Measurements from ENCODE around the gene ARID5B.
"Not testable (repeated sequence)": the region's sequence is repeated elsewhere in the genome, so short reads cannot be mapped to it uniquely, and the experiment has no call there.

Gene ARID5B

GRCh38 chr10:61964949-61965702 lies 63.6 kb downstream of the ARID5B start:
- no peak for DNase-seq (ENCODE audit: low spot score)

GRCh38 chr10:61965703-61966395 lies 64.3 kb downstream of the ARID5B start:
- DNase-seq (ENCODE audit: low spot score): no peak

GRCh38 chr10:61967298-61967697 lies 65.8 kb downstream of the ARID5B start:
- no peak for DNase-seq (ENCODE audit: low spot score)

- peak; percentile 29 for DNase-seq (ENCODE audit: low spot score)
These were observed 68.9 kb downstream of the ARID5B start for GRCh38 chr10:61970182-61971002.

GRCh38 chr10:61971003-61971325 lies 69.5 kb downstream of the ARID5B start:
- DNase-seq (ENCODE audit: low spot score): peak; percentile 12

GRCh38 chr10:61973169-61973568 lies 71.7 kb downstream of the ARID5B start:
- no peak for DNase-seq (ENCODE audit: low spot score)

- DNase-seq (ENCODE audit: low spot score): peak; percentile 61
These were observed 72.4 kb downstream of the ARID5B start for GRCh38 chr10:61973906-61974305.

- peak; percentile 94 for DNase-seq (ENCODE audit: low spot score)
These were observed 73.3 kb downstream of the ARID5B start for GRCh38 chr10:61974601-61975390.

GRCh38 chr10:61975391-61975932 lies 74.0 kb downstream of the ARID5B start:
- DNase-seq (ENCODE audit: low spot score): no peak

GRCh38 chr10:61976951-61977721 lies 75.6 kb downstream of the ARID5B start:
- DNase-seq (ENCODE audit: low spot score): not testable (repeated sequence)

- DNase-seq (ENCODE audit: low spot score): peak; percentile 46
These were observed 77.5 kb downstream of the ARID5B start for GRCh38 chr10:61978965-61979364.

GRCh38 chr10:61981460-61981859 lies 80.0 kb downstream of the ARID5B start:
- DNase-seq (ENCODE audit: low spot score): no peak

- DNase-seq (ENCODE audit: low spot score): no peak
These were observed 81.8 kb downstream of the ARID5B start for GRCh38 chr10:61983255-61983654.

GRCh38 chr10:61984803-61985418 lies 83.4 kb downstream of the ARID5B start:
- DNase-seq (ENCODE audit: low spot score): no peak

- no peak for DNase-seq (ENCODE audit: low spot score)
These were observed 84.2 kb downstream of the ARID5B start for GRCh38 chr10:61985715-61986114.

GRCh38 chr10:61986382-61986781 lies 84.9 kb downstream of the ARID5B start:
- DNase-seq (ENCODE audit: low spot score): no peak

GRCh38 chr10:61986788-61987492 lies 85.4 kb downstream of the ARID5B start:
- no peak for DNase-seq (ENCODE audit: low spot score)

- DNase-seq (ENCODE audit: low spot score): no peak
These were observed 86.0 kb downstream of the ARID5B start for GRCh38 chr10:61987537-61987936.

GRCh38 chr10:61987951-61988379 lies 86.5 kb downstream of the ARID5B start:
- DNase-seq (ENCODE audit: low spot score): no peak

Data from pons (tissue), 1 donor.